ENCODE data around the gene DAB1.

DAB1 gene

DNA sequence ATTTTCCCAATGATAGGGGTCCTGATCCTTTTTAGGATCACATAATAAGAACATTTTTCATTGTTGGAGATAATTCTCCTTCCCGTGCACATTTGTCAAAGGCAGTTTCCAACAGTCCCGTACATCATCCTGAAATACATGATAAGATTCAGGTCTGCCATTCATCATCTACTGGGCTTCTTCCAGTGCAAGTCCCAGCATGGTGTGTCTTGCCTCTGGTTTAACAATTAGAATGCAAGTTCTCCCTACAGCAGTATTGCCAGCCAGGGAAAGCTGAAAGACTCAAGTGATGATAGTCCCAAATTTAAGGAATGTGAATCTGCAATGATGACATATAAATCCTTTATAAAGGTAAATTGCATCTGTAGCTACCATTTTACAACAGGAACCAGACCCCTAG lies 146.2 kb downstream of the DAB1 start:
- Mint-ChIP-seq H3K27ac (no peak overlapping the region), H3K4me1 (ENCODE audit: low read depth) (no peaks in the 10 kb centered on the region), H3K9me3 (no peaks in the 10 kb centered on the region), H3K27me3 (ENCODE audit: low read depth) (peaks cover 3% of the 10 kb centered on the region), H3K4me3 (no peak overlapping the region), H3K36me3 (ENCODE audit: low read depth) (no peaks in the 10 kb centered on the region)

DNA sequence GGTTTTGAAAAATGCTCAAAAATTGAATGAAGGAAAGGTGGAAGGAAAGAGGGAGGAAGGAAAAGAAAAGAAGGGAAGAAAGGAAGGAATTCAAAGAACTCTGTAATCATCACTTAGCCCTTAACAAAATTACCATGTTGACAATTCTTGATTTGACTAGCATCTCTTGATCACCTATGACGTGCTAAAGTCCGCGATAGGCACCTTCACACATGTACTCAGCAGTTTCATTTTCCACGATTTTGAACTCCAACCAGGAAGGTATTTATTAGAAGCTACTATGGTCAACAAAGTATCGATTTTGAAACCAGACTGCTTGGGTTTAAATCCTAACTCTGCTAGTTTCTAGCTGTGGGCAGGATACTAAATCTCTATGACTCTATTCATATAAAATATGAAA lies 146.9 kb downstream of the DAB1 start:
- Mint-ChIP-seq H3K36me3 (ENCODE audit: low read depth) (no peaks in the 10 kb centered on the region), H3K27me3 (ENCODE audit: low read depth) (peaks cover 3% of the 10 kb centered on the region)

DNA sequence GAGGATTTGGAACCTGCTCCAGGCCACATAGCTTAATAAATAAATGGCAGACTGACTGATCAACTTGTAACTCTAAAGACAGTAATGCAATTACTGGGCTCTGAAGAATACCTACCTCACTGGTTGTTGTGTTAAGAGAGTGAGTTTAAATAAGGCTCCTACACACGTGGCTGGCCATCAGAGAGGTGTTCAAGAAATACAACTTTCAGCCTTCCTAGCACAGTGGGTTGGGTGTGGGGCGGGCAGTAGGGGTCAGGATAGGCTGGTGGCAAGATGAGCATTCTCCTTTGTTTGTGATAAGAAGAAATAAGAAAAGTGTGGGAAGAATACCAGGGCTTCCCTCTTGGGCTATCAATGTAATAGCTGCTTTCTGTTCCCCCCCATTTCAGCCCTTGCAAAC lies 151.3 kb downstream of the DAB1 start:
- Mint-ChIP-seq H3K4me3 (no peak overlapping the region), H3K36me3 (ENCODE audit: low read depth) (no peaks in the 10 kb centered on the region), H3K27me3 (ENCODE audit: low read depth) (peaks cover 3% of the 10 kb centered on the region), H3K4me1 (ENCODE audit: low read depth) (no peaks in the 10 kb centered on the region), H3K9me3 (no peaks in the 10 kb centered on the region), H3K27ac (no peak overlapping the region)

More for the DNA sequence above, 146.9 kb downstream of the DAB1 start:
- Mint-ChIP-seq H3K4me1 (ENCODE audit: low read depth) (no peaks in the 10 kb centered on the region), H3K27ac (no peak overlapping the region), H3K4me3 (no peak overlapping the region), H3K9me3 (no peaks in the 10 kb centered on the region)

DNA sequence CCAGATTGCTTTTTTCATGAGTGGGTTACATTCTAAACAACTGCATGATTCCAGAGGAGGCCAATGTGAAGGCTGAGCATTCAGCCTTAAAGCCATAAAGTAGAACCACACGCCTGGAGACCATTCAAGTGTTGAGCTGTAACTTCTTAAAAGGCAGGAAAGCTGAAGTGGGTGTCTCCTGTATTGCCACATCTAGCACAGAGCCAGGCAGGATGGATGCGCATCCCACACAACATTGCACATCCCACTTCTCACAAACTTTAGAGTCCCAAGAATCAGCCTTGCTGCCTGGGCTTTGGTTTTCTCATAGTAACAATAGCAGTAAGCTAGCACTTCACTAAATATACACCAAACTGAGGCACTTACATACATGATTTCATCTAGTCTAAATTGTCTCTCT lies 151.7 kb downstream of the DAB1 start:
- H3K4me3 Mint-ChIP-seq, result no peak overlapping the region

DNA sequence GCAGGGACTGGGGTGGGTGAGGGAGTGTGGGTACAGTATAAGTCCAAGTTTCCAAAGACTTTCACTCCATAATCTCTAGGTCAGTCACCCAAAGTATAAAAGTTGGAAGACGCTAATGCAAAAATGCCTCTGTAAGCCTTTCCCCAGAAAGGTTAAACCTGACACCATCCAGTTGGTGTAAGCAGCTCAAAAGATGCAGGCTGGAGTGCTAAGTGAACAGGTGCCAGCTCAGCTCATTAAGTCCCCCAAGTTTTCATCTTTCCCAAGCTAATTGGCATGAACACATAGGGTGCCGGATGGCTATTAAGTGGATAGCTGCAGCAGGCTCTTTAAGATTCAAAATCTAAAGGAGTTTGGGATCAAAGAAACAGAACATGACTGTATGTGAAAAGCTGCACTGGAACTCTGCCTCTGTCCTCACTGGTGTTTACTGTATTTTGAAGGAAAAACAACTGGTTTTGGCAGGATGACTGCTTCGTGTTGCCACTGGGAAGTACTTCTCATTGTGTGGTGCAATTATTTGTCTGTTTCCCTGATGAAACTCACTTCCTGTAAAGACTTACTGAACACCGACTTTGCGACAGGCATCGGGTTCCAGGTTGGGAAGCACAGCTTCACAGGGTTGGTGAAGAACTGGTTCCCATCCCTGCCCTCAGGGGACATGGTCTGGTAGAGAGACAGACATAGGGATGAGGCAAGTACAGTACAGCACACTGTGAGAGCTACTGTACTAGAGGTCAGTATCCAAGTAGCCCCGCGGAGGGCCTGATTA lies 152.7 kb downstream of the DAB1 start:
- no peaks in the 10 kb centered on the region for H3K27me3 Mint-ChIP-seq (ENCODE audit: low read depth)
- no peaks in the 10 kb centered on the region for H3K36me3 Mint-ChIP-seq (ENCODE audit: low read depth)
- no peaks in the 10 kb centered on the region for H3K4me1 Mint-ChIP-seq (ENCODE audit: low read depth)
- H3K9me3 Mint-ChIP-seq, result no peaks in the 10 kb centered on the region
- H3K4me3 Mint-ChIP-seq, result no peak overlapping the region
- H3K27ac Mint-ChIP-seq, result no peak overlapping the region

More for the DNA sequence above, 151.7 kb downstream of the DAB1 start:
- Mint-ChIP-seq H3K9me3 (no peaks in the 10 kb centered on the region), H3K4me1 (ENCODE audit: low read depth) (no peaks in the 10 kb centered on the region), H3K27ac (no peak overlapping the region), H3K36me3 (ENCODE audit: low read depth) (no peaks in the 10 kb centered on the region), H3K27me3 (ENCODE audit: low read depth) (peaks cover 3% of the 10 kb centered on the region)

DNA sequence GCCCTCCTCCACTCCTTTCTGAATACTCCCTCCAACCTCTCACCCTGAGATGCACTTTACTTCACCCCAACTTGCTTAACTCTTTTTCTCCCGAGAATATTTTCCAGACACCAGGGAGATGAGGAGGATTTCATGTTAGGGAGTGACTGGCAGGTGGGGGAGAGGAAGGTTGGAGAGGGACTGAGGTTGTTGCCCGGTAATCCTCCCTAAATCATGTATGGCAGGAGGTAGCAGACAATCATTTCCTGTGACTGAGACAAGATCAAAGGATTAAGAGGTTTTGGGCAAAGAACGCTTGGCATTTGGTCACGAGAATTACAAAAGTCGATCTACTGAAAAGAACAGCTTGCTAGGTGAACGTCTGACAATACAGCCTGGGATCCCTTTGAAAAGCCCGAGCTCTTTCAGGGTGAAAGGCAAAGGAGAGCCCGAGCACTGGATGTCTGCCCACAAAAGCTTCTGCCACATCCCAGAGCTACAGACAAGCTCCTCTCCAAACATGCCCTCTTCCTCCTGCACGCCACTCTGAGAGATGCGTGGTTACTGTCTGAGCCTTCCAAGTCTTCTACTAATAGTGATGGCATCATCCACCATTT lies 154.1 kb downstream of the DAB1 start:
- Mint-ChIP-seq H3K36me3 (ENCODE audit: low read depth) (no peaks in the 10 kb centered on the region), H3K27me3 (ENCODE audit: low read depth) (no peaks in the 10 kb centered on the region), H3K9me3 (no peaks in the 10 kb centered on the region), H3K4me1 (ENCODE audit: low read depth) (no peaks in the 10 kb centered on the region), H3K27ac (no peak overlapping the region), H3K4me3 (no peak overlapping the region)

DNA sequence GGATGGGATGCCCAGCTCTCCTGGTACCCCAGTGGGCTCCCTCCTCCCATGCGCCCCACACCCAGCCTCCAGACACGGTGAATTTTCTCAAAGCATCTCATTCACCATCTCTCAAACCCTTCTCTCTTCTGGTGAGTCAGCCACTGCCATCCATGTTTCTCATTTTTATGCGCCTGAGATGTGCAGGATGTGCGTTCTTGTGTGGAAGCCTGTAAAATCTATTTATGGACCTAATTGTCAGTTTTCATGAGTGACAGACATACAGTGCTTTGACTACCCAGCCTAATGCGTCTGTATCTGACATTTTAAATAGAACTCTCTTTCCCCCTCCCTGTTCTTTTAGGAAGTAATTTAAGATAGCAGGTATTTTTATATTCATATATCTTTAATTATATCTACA lies 158.8 kb downstream of the DAB1 start:
- Mint-ChIP-seq H3K9me3 (no peaks in the 10 kb centered on the region), H3K27me3 (ENCODE audit: low read depth) (no peaks in the 10 kb centered on the region), H3K4me1 (ENCODE audit: low read depth) (no peaks in the 10 kb centered on the region)

DNA sequence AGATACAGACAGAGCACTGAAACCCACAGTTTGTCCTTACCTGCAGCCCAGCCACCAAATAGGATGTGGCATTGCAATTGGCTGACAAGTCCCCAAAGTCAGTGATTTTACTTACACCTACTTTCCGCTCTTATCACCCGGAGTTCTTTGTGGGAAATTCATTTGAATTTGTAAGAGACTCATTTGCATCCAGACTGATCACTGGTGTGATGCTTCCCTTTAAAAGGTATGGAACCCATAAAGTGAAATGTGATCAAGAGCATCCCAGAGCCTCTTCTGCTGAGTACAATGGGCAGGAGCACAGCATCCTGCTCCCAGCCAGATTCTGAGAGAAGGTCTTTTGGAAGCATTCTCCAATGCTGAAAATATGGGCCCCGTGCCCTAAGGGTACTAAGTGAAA lies 161.4 kb downstream of the DAB1 start:
- Mint-ChIP-seq H3K9me3 (no peaks in the 10 kb centered on the region), H3K27ac (no peak overlapping the region), H3K4me3 (no peak overlapping the region), H3K4me1 (ENCODE audit: low read depth) (no peaks in the 10 kb centered on the region), H3K36me3 (ENCODE audit: low read depth) (no peaks in the 10 kb centered on the region), H3K27me3 (ENCODE audit: low read depth) (no peaks in the 10 kb centered on the region)

More for the DNA sequence above, 158.8 kb downstream of the DAB1 start:
- Mint-ChIP-seq H3K36me3 (ENCODE audit: low read depth) (no peaks in the 10 kb centered on the region), H3K27ac (no peak overlapping the region), H3K4me3 (no peak overlapping the region)

DNA sequence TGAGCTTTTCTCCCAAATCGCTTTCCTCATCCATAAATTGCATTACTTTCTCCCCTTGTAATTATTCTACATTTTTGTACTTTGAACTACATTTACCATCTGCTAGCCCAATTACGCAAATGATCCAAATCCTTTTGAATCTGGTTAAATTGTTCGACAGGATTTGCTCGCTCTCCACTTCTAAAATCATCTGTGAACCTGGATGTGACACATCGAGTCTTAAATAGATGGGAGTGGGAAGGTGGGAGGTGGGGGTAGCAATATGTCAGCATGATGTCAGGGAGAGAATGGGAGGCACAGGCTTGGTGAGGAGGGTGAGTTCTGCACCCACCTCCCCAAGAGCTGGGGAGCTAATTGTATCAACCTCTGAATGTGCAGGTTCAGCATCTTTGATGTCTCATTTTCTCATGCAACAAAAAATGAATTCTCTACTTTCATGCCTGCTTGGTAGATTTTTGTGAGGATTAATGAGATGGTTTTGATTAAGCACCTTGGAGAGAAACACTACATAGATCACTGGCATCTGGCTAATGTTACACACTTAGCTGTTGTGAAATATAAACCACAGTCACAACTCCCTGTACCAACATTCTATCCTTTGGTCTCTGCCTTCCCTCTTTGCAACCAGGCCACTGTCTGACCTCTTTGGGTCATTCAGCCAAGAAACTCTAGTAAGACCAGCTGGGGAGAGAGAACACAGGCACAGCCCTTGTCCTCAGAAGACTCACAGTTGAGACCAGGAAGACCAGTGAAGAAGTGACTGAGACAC lies 165.1 kb downstream of the DAB1 start:
- H3K36me3 Mint-ChIP-seq (ENCODE audit: low read depth), result no peaks in the 10 kb centered on the region
- H3K4me1 Mint-ChIP-seq (ENCODE audit: low read depth), result no peaks in the 10 kb centered on the region
- H3K4me3 Mint-ChIP-seq, result no peak overlapping the region
- no peaks in the 10 kb centered on the region for H3K27me3 Mint-ChIP-seq (ENCODE audit: low read depth)
- no peak overlapping the region for H3K27ac Mint-ChIP-seq
- H3K9me3 Mint-ChIP-seq, result no peaks in the 10 kb centered on the region

DNA sequence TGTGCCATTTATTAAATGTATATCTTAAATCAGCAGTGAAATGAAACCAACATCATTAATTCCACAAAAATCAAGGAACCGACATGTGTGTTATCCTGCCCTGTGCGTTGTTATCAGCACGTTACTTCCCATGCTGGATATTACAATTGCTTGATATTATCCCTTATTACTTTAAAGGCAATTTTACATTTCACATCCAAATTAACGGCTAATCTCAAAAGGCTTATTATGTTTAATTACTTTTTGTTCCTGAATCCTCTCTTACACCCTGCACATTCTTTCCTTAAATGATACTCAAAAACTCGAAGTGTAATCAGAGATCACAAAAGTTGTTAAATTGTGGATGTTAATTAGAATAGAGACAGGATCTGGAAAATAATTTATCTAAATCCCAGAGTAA lies 167.9 kb downstream of the DAB1 start:
- Mint-ChIP-seq H3K27me3 (ENCODE audit: low read depth) (no peaks in the 10 kb centered on the region), H3K4me1 (ENCODE audit: low read depth) (no peaks in the 10 kb centered on the region), H3K4me3 (no peak overlapping the region), H3K27ac (no peak overlapping the region), H3K9me3 (no peaks in the 10 kb centered on the region), H3K36me3 (ENCODE audit: low read depth) (no peaks in the 10 kb centered on the region)

DNA sequence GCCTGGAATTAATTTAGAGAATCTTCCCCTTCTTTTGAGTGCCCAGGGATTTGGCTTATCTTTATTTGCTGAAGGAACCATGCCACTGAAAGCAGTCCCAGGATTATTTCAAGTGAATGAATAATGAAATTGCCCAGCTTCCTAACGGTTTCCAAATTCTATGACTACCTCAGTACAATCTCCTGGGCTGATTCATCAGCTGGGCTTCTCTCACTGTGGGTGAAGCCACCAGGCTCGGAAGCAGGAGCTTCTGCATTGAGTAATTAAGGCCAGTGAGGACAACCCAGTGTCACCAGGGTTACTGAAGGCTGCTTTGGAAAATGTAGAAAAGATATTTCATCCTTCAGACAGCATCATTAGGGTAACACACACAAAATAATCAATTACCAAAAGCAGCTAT lies 169.8 kb downstream of the DAB1 start:
- Mint-ChIP-seq H3K36me3 (ENCODE audit: low read depth) (no peaks in the 10 kb centered on the region), H3K4me3 (no peak overlapping the region)

DNA sequence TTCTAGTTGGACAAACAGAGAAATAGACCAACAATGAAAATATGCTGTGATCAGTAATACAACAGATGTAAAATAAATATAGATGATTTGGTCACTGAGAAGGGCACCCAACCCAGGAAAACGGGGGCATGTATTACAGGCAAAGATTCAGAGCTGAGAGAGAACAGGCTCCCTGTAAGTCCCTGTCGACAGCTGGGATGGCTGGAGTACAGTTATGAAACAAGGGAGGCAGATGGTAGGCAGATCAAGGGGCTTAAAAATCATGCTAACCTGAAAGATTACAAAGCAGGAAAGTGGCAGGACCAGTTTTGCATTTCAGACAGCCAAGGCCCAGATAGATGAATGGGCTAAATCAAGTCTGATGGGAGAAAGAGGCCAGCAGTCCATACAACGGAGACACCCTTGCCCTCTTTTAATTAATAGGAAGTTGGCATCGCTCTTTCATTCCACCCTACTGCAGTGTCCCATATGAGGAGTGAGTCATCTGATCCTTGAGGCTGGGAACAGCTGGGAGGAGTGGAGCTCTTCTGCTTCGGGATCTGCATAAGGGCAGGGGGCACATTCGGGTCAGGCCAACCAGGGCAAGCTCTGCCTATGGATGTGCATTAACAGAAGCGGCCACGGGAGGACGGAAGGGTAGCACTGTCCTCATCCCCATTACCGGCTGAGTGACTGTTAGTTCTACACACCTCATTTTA lies 171.1 kb downstream of the DAB1 start:
- Mint-ChIP-seq H3K4me3 (no peak overlapping the region), H3K4me1 (ENCODE audit: low read depth) (no peaks in the 10 kb centered on the region), H3K27ac (no peak overlapping the region), H3K36me3 (ENCODE audit: low read depth) (no peaks in the 10 kb centered on the region), H3K9me3 (no peaks in the 10 kb centered on the region), H3K27me3 (ENCODE audit: low read depth) (no peaks in the 10 kb centered on the region)

More for the DNA sequence above, 169.8 kb downstream of the DAB1 start:
- Mint-ChIP-seq H3K27ac (no peak overlapping the region), H3K27me3 (ENCODE audit: low read depth) (no peaks in the 10 kb centered on the region), H3K4me1 (ENCODE audit: low read depth) (no peaks in the 10 kb centered on the region), H3K9me3 (no peaks in the 10 kb centered on the region)

DNA sequence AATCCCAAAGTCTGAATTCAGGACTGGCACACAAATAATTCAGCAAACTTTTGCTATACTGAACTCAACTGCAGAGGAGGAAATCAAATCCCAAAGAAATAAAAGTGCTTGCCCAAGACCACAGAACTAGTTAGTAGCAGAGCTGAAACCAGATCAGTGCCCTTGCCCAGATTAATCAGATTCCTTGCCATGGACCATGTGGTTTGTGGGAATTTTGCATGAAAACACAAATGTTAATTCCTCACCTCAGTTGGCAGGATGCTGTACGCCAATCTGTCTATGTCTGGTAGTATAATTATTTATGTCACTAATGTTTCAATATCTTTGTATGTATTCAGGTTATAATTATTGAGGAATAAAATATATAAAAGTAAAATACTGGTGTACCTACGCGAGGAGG lies 173.8 kb downstream of the DAB1 start:
- Mint-ChIP-seq H3K27me3 (ENCODE audit: low read depth) (no peaks in the 10 kb centered on the region), H3K36me3 (ENCODE audit: low read depth) (no peaks in the 10 kb centered on the region), H3K9me3 (no peaks in the 10 kb centered on the region), H3K4me3 (no peak overlapping the region), H3K4me1 (ENCODE audit: low read depth) (no peaks in the 10 kb centered on the region), H3K27ac (no peak overlapping the region)

DNA sequence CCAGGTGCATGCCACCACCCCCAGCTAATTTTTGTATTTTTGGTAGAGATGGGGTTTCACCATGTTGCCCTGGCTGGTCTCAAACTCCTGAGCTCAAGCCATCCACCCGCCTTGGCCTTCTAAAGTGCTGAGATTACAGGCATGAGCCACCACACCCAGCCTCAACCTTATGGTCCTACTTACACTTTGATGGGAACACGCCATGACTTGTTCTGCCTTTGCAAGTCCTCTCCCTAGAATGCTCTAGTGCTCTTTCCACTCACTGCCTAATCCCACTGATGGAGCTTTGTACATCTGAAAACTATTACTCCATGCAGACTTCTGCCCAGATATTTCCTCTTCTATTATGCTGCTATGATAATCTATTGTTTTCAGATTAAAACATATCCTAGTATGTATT lies 174.3 kb downstream of the DAB1 start:
- Mint-ChIP-seq H3K27me3 (ENCODE audit: low read depth) (no peaks in the 10 kb centered on the region), H3K36me3 (ENCODE audit: low read depth) (no peaks in the 10 kb centered on the region), H3K4me3 (no peak overlapping the region), H3K4me1 (ENCODE audit: low read depth) (no peaks in the 10 kb centered on the region), H3K27ac (no peak overlapping the region), H3K9me3 (no peaks in the 10 kb centered on the region)

Measured in T-helper 1 cell treated with Interleukin-12 subunit alpha and Interleukin-12 subunit beta and Interleukin-4 antibody, amounts not matched to agents 30 μg/mL and 1 μg/mL, for 36 hours (primary cell).